Measurements from ENCODE around the gene SIRT7. TPM values are rescaled to one million over a fixed set of nuclear protein-coding genes. Genes with fewer than 3 reads are reported as not detected.

The SIRT7 gene
- total RNA-seq, 2 experiments from 2014 or later = 49.1 to 69.3 TPM

- Histone ChIP-seq H4K20me1 (ENCODE audit: insufficient read depth, low read length) (no peaks in the 10 kb centered on the region), H3K4me1 (ENCODE audit: insufficient read depth, low read length, poor library complexity, severe bottlenecking) (peaks cover 12% of the 10 kb centered on the region), H3K4me3 (ENCODE audit: low read depth, low read length, poor library complexity, severe bottlenecking) (no peak overlapping the region), H3K4me2 (ENCODE audit: low read length) (no peak overlapping the region), H2AFZ (ENCODE audit: low read length) (no peak overlapping the region), H3K36me3 (ENCODE audit: insufficient read depth, low read length) (no peaks in the 10 kb centered on the region), H3K9me2 (ENCODE audit: insufficient read depth, low read length) (no peaks in the 10 kb centered on the region), H3K9me3 (ENCODE audit: low read length) (no peaks in the 10 kb centered on the region), H3K79me2 (ENCODE audit: insufficient read depth, low read depth, low read length) (no peaks in the 10 kb centered on the region), H3K27ac (ENCODE audit: low read depth, low read length, poor library complexity, severe bottlenecking) (no peak overlapping the region)
- ChIA-PET CTCF (ENCODE audit: unreplicated experiment) (no interaction called here), POLR2A (interaction anchor here (0.9 kb wide), 1 partner anchor 54 kb away, joined by 3 read pairs; no protein-coding TSS in a partner anchor)
- BruUV-seq (replicated peaks) = no TSS peak
- DNase-seq (ENCODE audit: low spot score) = no peak
- intact Hi-C loops (cut with micrococcal nuclease; ENCODE audit: unreplicated experiment) = no loop called here
- no peak for TF ChIP-seq EZH2phosphoT487 (IDR thresholded peaks at IDR 0.05; ENCODE audit: borderline replicate concordance, low read depth, low read length)
- no peak for TF ChIP-seq CTCF (conservative IDR thresholded peaks at IDR 0.05; ENCODE audit: low read length)
These were observed 30.8 kb upstream of the SIRT7 start for GRCh38 chr17:81948635-81949378.

- intact Hi-C loops (cut with micrococcal nuclease; ENCODE audit: unreplicated experiment) = no loop called here
- CTCF ChIA-PET (ENCODE audit: unreplicated experiment) = no interaction called here
- H3K4me3 ChIP-seq (ENCODE audit: low read depth, low read length, poor library complexity, severe bottlenecking) = no peak within 1 kb of the TSS
- no peak within 1 kb of the TSS for H3K4me2 ChIP-seq (ENCODE audit: low read length)
- H3K9me3 ChIP-seq (ENCODE audit: low read length) = no peaks in the 10 kb centered on the region
- POLR2A ChIA-PET = no interaction called here
- no peak within 1 kb of the TSS for H3K27ac ChIP-seq (ENCODE audit: low read depth, low read length, poor library complexity, severe bottlenecking)
- TF ChIP-seq EZH2phosphoT487 (IDR thresholded peaks at IDR 0.05; ENCODE audit: borderline replicate concordance, low read depth, low read length) (no peak), CTCF (conservative IDR thresholded peaks at IDR 0.05; ENCODE audit: low read length) (no peak)
- no peaks in the 10 kb centered on the region for H3K36me3 ChIP-seq (ENCODE audit: insufficient read depth, low read length)
- no peaks in the 10 kb centered on the region for H3K79me2 ChIP-seq (ENCODE audit: insufficient read depth, low read depth, low read length)
- no peaks in the 10 kb centered on the region for H4K20me1 ChIP-seq (ENCODE audit: insufficient read depth, low read length)
- H3K4me1 ChIP-seq (ENCODE audit: insufficient read depth, low read length, poor library complexity, severe bottlenecking) = peaks cover 15% of the 10 kb centered on the region
- H2AFZ ChIP-seq (ENCODE audit: low read length) = no peak within 1 kb of the TSS
- no peak for DNase-seq (ENCODE audit: low spot score)
- no TSS peak for BruUV-seq (replicated peaks)
- no peaks in the 10 kb centered on the region for H3K9me2 ChIP-seq (ENCODE audit: insufficient read depth, low read length)
These were observed 29.2 kb upstream of the SIRT7 start, which contains the start of gene MYADML2 for GRCh38 chr17:81947189-81947588. MYADML2 (minus strand) TSS chr17:81947233; CDS start chr17:81941741, 5,492 bp downstream.

GRCh38 chr17:81944858-81945257 is 26.9 kb upstream of the SIRT7 start:
- no TSS peak for BruUV-seq (replicated peaks)
- TF ChIP-seq CTCF (conservative IDR thresholded peaks at IDR 0.05; ENCODE audit: low read length) (no peak), EZH2phosphoT487 (IDR thresholded peaks at IDR 0.05; ENCODE audit: borderline replicate concordance, low read depth, low read length) (no peak)
- no peaks in the 10 kb centered on the region for H3K9me2 ChIP-seq (ENCODE audit: insufficient read depth, low read length)

More at GRCh38 chr17:81944858-81945257, 26.9 kb upstream of the SIRT7 start:
- Histone ChIP-seq H4K20me1 (ENCODE audit: insufficient read depth, low read length) (no peaks in the 10 kb centered on the region), H3K79me2 (ENCODE audit: insufficient read depth, low read depth, low read length) (no peaks in the 10 kb centered on the region), H3K36me3 (ENCODE audit: insufficient read depth, low read length) (no peaks in the 10 kb centered on the region), H3K4me2 (ENCODE audit: low read length) (no peak overlapping the region), H3K27ac (ENCODE audit: low read depth, low read length, poor library complexity, severe bottlenecking) (no peak overlapping the region), H2AFZ (ENCODE audit: low read length) (no peak overlapping the region), H3K4me1 (ENCODE audit: insufficient read depth, low read length, poor library complexity, severe bottlenecking) (peaks cover 23% of the 10 kb centered on the region), H3K4me3 (ENCODE audit: low read depth, low read length, poor library complexity, severe bottlenecking) (no peak overlapping the region), H3K9me3 (ENCODE audit: low read length) (no peaks in the 10 kb centered on the region)
- ChIA-PET POLR2A (interaction anchor here (1.1 kb wide), 1 partner anchor 68 kb away, joined by 3 read pairs; no protein-coding TSS in a partner anchor), CTCF (ENCODE audit: unreplicated experiment) (no interaction called here)
- no peak for DNase-seq (ENCODE audit: low spot score)
- intact Hi-C loops (cut with micrococcal nuclease; ENCODE audit: unreplicated experiment) = no loop called here
